Stimulated activated naive CD8-positive, alpha-beta T cell treated with anti-CD3 and anti-CD28 coated beads, Interleukin-15, Interleukin-2, amounts not matched to agents 100 U/mL and 50 U/mL, for 24 hours (primary cell): ENCODE measurements around the gene LRRTM4.
"Not testable (repeated sequence)": the region's sequence is repeated elsewhere in the genome, so short reads cannot be mapped to it uniquely, and the experiment has no call there.

Experiments
- ATAC-seq: fragments of 150-1000 bp; cut with Tn5 transposase; one replicate; pipeline ENCODE4 v1.10.0; 2021
- DNase-seq: peaks from one replicate; pipeline ENCODE4 v3.0.0; 2021

The LRRTM4 gene

DNA sequence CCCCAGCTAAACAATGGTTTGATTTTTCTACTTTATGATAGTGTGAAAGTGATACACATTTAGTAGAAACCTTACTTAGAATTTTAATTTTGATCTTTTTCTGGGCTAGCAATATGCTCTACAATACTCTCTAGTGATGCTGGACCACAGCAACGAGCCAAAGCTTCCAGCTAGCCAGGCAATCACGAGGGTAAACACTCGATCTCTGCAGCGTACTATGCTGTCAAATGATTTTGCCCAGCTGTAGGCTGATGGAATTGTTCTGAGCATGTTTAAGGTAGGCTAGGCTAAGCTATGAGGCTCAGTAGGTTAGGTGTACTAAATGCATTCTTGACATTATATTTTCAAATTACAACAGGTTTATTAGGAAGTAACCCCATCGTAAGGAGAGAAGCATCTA, 207.5 kb downstream of the LRRTM4 start:
- ATAC-seq: no peak
- DNase-seq: no peak

DNA sequence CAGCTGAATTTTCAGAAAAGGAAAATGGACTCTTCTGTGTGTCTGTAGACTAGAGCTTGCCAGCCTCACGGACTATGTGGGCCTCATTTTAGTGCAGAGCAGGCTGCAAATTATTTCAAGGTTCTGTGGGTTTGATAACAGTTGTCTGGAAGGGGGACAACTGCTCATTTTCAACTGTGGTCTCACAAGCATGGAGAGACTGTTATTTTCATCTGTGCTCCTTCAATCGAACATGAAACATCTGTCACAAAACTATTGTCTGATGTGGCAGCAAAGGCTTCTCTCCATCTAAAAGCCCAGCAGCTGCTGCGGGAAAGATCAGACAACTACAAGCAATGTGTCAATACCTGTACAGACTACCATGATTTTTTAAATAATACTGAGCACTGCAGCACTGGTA, 211.8 kb downstream of the LRRTM4 start:
- DNase-seq (no peak), ATAC-seq (no peak)

DNA sequence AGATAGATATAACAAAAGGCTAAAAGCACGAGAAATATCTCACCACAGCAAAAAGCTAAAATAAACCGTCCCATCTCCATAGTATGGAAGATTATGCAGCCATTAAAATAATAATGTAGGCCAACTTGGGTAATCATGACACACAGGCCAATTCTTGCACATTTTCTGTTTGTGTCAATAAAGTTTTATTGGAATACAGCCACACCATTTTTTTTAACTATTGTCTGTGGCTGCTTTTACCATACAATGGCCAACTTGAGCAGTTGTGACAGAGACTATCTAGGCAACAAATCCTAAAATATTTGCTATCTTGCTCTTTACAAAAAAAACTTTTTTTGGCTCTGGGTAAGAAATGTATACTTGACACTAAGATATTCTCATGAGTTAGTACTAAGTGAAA, 212.5 kb downstream of the LRRTM4 start:
- ATAC-seq: no peak
- DNase-seq: no peak

DNA sequence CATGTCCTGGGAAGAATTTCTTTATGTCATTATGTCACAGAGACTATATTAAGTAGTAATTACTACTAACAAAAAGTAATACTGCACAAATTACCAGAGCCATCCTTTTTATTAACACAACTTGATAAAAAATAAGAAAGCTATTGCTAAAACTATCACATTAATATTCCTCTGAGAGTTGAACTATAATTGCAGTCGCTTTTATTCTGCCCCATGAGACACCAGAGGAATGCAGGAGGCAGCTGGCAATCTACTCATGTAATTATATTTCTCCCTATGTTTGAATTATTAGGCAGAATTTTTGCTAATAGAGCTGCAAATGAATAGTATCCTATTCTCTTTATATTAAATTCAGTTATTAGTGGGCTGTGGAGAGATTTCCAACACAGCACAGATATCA, 220.7 kb downstream of the LRRTM4 start:
- DNase-seq: no peak
- ATAC-seq: no peak

DNA sequence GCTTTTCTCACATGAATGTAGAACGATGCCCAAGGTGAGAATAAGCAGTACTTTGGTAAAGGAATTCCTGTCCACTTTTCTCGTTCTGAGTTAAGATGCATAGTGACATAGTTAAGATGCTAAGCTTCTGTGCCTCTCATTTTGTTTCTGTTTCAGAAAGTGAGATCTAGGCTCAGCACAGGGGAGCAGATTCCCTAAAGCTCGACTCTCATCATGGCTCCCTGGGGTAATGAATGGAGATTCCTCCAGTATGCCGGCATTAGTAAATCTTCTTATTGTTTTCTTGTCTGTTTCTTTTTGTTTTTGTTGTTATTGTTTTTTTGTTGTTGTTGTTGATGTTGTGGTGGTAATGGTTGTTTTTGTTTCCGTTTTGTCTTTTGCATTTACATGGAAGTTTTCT, 225.4 kb downstream of the LRRTM4 start:
- DNase-seq (no peak), ATAC-seq (no peak)

DNA sequence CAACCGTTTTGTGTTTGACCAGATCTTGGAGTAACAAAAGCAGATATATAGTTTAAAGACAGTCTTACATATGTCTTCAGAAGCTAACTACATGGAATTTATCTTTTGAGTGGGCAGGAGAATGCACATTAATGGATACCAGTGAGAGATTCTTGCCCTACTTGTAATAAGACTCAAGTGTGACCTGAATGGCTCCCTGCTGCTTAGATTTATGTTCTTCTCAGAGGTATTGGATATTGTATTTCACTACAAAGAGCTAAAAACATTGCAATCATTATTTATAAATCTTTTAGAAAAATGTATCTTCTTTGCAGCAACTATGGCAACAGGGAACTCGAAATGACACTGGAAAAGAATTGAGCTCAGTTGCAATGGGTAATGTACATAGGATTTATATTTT, 227.7 kb downstream of the LRRTM4 start:
- DNase-seq (no peak), ATAC-seq (no peak)

DNA sequence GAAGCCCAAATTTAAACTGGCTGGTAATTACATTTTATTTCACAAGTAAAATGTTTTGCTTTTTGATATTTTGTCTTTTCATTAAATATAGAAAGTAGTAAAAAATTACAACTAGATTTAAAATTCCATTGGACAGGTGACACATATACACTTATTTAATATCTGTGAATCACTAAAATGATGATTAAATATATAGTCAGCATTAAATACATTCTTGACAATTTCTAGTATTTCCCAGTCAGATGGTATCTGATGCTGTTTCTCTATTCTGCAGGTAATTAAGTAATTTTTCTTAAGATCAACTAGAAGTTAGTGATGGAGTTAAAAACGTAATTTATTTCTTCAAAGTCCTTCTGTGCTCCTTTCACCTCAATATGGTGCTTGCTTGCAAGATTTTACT, 237.8 kb downstream of the LRRTM4 start:
- DNase-seq (no peak), ATAC-seq (no peak)

DNA sequence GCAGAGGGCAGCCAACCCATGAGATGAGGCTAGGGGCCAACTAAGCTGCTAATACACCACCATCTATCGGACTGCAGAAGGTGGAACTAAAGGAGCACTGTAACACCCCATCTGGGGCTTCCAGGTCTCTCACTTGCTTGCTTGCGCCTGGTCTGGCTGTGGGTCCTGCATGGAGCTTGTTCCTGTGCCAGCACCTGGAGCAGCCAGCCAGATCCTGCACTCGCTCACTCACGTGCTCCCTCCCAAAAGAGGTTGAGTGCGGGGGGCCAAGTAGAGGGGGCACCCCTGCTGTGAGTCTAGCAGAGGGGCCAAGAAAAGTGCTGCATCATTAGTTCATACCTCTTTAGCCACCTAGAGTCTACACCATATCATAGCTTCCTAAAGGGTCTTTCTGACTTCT, 250.9 kb downstream of the LRRTM4 start:
- DNase-seq (no peak), ATAC-seq (no peak)

DNA sequence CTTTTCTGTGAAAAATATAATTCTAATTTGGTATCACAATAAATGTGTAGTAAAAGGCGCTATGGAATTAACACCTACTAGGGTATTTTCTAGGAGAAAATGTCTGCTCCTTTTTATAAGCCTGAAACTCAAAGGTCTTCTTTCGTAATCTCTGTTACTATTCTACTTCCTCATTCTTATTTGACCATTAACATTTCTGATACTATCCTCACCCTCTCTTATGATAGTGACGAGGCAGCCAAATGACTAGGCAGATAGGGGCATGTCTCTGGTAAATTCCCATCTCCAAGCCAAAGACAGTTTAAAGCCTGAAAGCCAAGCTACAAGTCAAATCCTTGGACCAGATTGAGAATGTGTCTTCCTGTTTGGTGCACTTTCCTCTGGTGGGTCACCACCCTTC, 251.7 kb downstream of the LRRTM4 start:
- no peak for ATAC-seq

DNA sequence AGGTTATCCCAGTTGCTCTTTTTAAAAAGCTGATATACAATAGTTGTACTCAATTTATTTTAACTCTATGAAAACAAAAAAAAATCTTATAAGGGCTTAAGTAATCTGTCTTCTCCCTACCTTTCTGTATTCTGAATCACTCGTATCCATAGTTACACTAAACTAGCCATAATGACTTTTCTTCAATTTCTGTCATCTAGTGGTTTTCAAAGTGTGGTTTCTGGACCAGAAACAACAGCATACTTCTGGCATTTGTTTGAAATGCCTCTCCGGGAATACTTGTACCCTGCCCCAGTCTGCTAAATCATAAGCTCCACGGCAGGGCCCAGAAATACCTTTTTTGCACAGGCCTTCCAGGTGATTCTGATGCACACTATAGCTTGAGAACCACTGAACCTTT, 253.6 kb downstream of the LRRTM4 start:
- ATAC-seq (no peak), DNase-seq (no peak)

More for the DNA sequence above, 251.7 kb downstream of the LRRTM4 start:
- no peak for DNase-seq

DNA sequence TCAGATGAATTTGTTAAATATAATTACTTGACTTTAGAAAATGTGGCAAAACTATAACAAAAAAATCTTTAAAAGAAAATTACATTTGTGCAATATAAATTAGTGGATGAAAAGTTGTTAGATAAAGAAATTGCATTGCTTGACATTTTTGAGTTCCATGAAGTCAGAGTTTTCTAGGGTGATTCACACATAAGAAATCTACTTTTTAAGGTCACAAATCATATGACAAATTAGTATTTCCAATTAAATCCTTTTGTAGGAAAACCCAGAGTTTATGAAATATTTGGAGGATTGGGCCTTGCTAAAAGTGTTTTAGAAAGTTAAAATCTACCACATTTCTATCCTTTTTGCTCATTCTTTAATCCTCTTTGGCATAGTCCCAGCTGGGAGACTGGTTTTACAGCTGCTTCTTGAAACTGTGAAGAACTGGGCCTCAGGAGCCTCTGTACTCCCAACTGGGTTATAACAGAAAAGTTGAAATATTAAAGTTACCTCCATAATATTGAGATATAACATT, 289.2 kb downstream of the LRRTM4 start:
- DNase-seq: no peak

DNA sequence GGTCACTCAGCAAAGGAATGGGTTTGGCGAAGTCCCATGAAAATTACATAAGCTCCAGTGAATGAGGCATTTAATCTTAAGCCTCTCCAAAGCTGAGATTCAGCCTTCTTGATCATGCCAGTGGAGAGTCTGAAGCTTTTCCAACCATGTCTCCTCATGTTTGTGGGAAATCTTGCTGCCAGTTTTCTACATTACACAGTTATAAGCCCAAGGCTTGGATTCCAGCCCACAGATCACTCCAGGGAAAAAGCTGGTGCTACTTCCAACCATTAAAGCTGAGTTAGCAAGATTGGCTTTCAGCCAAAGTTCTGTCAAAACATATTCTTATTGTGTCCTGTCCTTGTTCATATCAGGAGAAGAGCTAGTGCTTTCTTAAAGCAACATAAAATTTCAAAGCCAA, 293.8 kb downstream of the LRRTM4 start:
- DNase-seq: no peak
- ATAC-seq: no peak

More for the DNA sequence above, 289.2 kb downstream of the LRRTM4 start:
- ATAC-seq: no peak

DNA sequence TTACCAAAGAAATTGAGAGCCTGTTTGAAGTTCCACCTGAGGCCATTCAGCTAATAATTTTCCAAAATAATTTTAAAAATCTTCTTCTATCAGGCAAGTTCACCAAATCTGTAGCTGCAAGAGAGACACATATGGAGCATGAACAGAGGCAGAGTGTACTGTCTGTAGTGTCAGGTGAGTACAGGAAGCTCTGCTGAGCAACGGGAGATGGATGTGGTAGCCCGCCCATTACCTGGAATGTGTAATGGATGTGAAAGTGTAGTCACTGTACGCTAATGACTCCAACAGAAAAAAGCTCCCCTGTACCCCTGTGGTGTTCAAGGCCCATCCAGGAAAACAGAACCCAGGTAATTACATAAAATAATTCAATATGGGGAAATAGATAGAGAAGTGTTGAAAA, 311.5 kb downstream of the LRRTM4 start:
- ATAC-seq: no peak
- DNase-seq: no peak

DNA sequence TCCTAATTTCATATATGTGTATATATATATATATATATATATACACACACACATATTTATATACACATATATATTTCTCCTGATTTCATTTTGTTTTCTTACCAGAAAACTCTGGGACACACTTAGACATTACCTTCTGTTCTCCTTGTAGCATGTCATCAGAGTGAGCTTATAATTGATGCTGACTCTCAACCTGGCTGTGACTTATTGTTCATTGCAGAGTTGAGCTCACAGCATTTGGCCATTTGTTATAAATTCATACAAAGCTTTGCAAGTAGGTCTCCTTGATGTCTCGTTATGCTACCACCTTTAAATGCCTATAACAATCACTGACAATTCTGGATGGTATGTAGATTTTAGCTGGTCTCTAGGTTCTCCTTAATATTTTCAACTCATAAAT, 314.8 kb downstream of the LRRTM4 start:
- DNase-seq: no peak
- no peak for ATAC-seq

DNA sequence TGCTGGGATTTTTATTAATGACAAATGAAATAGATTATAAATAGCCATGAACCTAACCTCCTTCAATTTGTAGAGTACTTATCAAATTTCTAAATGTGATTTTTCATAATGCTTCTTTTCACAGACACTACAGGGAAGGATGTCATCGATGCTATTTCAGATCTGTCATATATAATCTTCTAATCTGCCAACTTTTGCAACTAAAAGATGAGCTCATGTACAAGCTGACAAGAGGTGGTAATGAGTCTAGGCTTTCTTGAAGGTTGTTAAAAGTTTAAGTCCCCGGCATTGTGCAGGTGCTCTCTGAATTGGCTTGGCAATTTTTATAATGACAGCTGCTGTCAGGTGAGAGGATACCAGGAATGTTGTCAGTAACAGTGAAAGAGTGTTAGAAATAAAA, 320.4 kb downstream of the LRRTM4 start:
- ATAC-seq (no peak), DNase-seq (no peak)

DNA sequence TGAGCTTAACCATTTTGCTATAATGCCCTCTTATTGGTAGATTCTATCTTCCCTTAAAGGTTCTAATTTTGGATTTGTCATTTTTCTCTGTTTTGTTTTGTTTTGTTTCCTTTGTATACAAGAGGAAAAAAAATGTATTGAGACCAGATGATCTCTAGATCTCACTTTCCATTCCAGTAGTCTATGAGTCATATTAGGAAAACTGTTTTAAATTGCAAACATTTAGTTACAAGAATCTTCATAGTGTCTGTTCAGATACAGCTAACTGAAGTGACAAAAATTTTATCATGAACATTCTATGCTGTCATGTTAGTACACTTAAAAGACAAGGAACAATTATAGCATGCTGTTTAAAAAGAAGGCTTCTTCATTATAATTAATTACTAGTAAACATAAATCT, 322.8 kb downstream of the LRRTM4 start:
- ATAC-seq (no peak), DNase-seq (no peak)

DNA sequence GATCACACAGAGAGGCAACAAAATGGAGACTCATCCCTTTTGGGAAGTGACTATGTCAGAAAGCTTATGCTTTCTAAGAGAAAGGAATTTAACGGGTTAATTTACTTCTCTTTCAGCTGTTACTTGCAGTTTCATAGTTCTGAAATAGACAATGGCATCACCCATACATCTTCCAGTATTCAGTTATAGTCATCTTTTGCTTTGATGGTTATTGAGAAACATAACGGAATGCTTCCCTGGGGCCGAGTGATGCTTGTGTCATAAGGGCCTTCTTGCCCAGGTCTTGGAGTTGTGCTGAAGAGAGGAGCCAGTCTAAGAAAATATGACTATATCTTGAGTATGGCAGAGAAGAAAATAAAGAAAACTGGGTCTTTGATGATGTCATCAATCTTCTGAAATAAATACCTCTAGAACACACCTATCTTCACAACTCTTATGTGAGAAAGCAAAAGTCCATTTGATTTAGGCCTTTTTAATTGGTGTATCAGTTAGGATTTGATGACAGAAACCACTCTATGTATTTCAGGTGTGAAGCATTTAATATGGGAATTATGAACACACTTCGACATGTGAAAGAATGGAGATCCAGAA, 328.2 kb downstream of the LRRTM4 start:
- ATAC-seq (no peak), DNase-seq (no peak)

DNA sequence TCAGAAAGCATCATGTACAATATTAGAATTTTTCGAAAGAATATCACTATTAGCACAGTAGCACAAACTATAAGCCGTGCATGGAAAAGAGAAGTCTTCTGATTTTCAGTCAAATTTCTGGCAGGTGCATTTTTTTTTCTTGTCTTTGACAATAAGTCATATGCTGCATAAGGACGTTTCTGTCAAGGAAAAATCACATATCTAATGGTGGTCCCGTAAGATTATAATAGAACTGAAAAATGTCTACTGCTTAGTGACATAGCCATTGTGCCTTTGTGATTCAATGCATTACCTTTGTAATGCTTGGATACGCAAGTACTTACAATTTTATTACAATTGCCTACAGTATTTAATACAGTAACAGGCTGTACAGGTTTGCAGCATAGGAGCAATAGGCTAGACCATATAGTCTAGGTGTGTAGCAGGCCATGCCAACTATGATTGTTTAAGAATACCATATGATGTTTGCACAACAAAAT, 329.3 kb downstream of the LRRTM4 start:
- DNase-seq: no peak
- no peak for ATAC-seq

DNA sequence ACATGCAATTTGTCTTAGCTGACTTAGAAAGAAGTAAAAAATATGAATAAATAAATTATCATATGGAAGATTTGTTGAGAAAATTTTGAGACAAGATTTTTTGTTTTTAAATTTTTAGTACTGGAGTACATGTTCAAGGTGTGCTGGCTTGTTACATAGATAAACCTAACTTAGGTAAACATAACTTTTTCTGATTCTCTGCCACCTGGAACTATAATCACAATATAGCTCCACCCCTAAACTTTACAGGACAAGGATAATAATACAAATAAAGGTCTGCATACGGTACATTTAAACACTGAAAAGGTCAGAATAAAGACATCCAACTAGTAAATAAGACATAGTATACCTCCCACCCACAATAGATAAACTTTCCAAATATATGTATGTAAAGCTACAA, 330.5 kb downstream of the LRRTM4 start:
- no peak for ATAC-seq

DNA sequence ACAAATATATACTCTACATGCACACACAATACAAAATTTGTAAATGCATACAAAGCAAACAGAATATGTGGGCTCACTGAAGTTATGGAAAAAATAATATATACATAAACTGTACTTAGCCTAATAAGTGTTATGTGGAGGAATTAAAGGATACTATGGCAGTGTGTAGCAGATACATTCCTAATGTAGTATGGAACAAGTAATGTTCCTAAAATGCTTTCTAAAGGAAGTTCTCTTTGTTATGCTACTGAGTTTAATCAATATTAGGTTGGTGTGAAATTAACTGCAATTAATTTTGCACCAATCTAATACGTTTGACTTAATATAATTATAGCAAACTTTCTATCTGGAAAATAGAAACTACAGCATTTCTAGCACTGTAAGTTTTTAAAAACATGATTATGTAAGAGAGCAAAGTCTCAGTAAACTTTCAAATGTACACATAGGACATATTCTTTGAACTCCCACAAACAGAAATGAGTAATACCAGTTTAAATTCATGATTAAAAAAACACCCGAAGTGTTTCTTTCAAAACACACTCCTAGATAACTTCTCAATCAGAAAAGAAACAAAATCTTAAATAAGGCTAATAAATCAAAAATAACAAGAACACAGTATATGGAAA, 331.3 kb downstream of the LRRTM4 start:
- ATAC-seq (no peak), DNase-seq (no peak)

More for the DNA sequence above, 330.5 kb downstream of the LRRTM4 start:
- no peak for DNase-seq

DNA sequence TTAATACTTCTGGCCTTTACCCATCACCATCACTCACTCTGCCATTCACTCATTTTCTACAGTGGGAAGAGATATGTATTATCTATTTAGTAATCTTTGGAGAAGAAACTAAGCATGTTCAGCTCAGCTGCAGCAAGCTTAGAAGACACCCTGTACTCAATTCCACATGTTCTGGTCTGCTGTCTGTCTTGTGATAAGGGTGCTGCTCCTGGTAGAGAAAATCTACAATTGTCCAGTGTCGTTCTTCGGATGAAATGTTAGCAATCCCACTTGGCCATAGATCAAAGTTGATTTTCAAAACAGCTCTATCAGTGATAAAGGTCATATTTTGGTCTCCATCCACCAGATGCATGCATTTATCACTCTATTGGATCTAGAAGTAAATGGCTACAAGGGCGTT, 337.1 kb downstream of the LRRTM4 start:
- ATAC-seq (no peak), DNase-seq (no peak)

DNA sequence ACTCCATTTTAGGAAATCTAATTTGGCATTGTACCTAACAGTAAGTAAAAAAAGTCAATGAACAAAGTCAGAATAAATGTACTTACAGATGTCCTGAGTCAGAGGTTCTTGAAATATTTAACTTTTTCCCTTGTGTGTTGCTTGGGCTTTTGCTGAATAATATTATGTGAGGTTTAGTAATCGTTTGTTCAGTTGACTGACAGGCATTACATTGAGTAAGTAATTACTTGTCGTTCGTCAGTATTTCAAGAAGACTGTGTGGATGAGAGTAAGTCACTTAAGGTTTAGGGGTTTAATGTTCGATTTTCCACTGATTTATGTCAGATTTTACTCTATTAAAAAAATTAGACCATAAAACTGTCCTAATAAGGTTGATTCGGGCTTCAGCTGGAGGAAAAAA, 342.9 kb downstream of the LRRTM4 start:
- no peak for DNase-seq
- ATAC-seq: no peak

DNA sequence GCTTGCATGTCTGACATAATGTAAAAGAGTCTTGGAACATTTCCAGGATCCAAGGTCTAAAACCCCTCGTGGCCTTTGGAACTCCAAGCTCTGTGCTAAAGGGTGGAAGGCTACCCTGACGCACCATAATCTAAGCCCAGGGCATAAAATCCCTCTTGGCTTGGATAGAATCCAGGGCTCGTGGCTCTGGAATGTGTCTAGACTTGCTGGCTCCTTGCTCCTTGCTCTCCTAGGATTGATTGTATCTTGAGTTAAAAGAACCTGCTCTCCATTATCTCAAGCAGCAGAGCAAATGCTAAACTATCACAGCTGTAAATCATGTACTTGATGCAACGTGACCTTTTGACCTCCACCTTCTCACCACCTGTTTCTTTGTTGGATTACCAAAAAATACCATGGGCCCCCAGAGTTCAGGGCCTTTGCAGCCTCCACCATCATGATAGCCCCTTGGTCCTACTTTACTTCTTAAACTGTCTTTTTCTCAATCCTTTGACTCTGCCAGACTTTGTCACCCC, 346.9 kb downstream of the LRRTM4 start:
- not testable (repeated sequence) for DNase-seq, ATAC-seq

DNA sequence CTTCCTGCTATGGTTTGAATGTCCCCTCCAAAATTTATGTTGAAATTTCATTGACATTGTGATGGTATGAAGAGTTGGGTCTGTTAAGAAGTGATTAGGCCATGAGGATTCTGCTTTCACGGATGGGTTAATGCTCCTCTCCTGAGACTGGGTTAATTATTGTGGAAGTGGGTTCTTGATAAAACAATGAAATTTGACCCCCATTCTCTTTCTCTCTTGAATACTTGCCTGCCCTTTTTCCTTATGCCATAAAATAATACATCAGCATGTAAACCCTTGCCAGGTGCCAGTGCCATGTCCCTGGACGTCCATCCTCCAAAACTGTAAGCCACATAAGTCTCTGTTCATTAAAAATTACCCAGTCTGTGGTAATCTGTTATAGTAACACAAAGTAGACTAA, 352.8 kb downstream of the LRRTM4 start:
- DNase-seq (no peak), ATAC-seq (no peak)
